Measurements from ENCODE around the gene MTHFD1L.

The MTHFD1L gene

GRCh38 chr6:150991487-150991886 is 126.0 kb downstream of the MTHFD1L start:
- Histone ChIP-seq H3K9me2 (replicated peaks; ENCODE audit: insufficient read depth, low read length) (no peaks in the 10 kb centered on the region), H3K79me2 (ENCODE audit: insufficient read depth, low read length) (no peaks in the 10 kb centered on the region), H3K9me3 (ENCODE audit: insufficient read depth, low read length) (no peaks in the 10 kb centered on the region), H4K20me1 (ENCODE audit: low read depth, low read length) (no peaks in the 10 kb centered on the region), H2AFZ (ENCODE audit: low read depth, low read length, severe bottlenecking) (no peak overlapping the region), H3F3A (ENCODE audit: insufficient read depth) (no peaks in the 10 kb centered on the region), H3K4me3 (ENCODE audit: insufficient read depth, low read length, poor library complexity, severe bottlenecking) (no peak overlapping the region), H3K36me3 (ENCODE audit: low read length) (peaks cover 18% of the 10 kb centered on the region), H3K27ac (ENCODE audit: low read depth, low read length) (no peak overlapping the region), H3K27me3 (ENCODE audit: low read length) (no peaks in the 10 kb centered on the region), H3K4me2 (ENCODE audit: low read depth, low read length, poor library complexity, severe bottlenecking) (no peak overlapping the region), H3K9ac (ENCODE audit: low read length) (no peak overlapping the region)
- no peak for TF ChIP-seq EZH2phosphoT487 (conservative IDR thresholded peaks at IDR 0.05; ENCODE audit: low read length)
- TF ChIP-seq CTCF (IDR thresholded peaks at IDR 0.05; ENCODE audit: insufficient read depth, low read length, poor library complexity, severe bottlenecking), result no peak

DNA sequence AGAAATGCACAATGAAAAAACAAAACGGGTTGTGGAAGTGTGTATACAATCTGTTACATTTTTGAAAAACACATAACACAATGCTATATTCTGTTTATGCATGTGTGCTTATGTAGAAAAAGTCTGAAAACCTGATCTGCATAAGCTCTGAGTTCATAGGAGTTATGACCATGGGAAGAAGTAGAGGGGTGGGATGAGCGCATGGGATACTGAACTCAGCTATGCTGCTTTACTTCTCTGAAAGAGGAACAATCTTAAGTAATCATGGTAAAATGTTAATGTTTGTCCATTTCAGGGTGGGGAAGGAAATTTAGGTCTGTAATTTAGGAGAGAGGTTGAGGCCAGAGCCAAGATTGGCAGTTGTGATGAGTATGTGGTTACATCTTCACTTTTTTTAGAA is 126.8 kb downstream of the MTHFD1L start:
- no peaks in the 10 kb centered on the region for H3K9me2 ChIP-seq (replicated peaks; ENCODE audit: insufficient read depth, low read length)
- H3K9me3 ChIP-seq (ENCODE audit: insufficient read depth, low read length), result no peaks in the 10 kb centered on the region
- H3K27me3 ChIP-seq (ENCODE audit: low read length), result no peaks in the 10 kb centered on the region
- no peak overlapping the region for H2AFZ ChIP-seq (ENCODE audit: low read depth, low read length, severe bottlenecking)
- H3K4me3 ChIP-seq (ENCODE audit: insufficient read depth, low read length, poor library complexity, severe bottlenecking), result no peak overlapping the region
- H4K20me1 ChIP-seq (ENCODE audit: low read depth, low read length), result no peaks in the 10 kb centered on the region
- peaks cover 18% of the 10 kb centered on the region for H3K36me3 ChIP-seq (ENCODE audit: low read length)
- no peak for TF ChIP-seq EZH2phosphoT487 (conservative IDR thresholded peaks at IDR 0.05; ENCODE audit: low read length)
- no peak for TF ChIP-seq CTCF (IDR thresholded peaks at IDR 0.05; ENCODE audit: insufficient read depth, low read length, poor library complexity, severe bottlenecking)
- H3K4me2 ChIP-seq (ENCODE audit: low read depth, low read length, poor library complexity, severe bottlenecking), result no peak overlapping the region
- H3K9ac ChIP-seq (ENCODE audit: low read length), result no peak overlapping the region
- H3K79me2 ChIP-seq (ENCODE audit: insufficient read depth, low read length), result no peaks in the 10 kb centered on the region
- H3K27ac ChIP-seq (ENCODE audit: low read depth, low read length), result no peak overlapping the region
- no peaks in the 10 kb centered on the region for H3F3A ChIP-seq (ENCODE audit: insufficient read depth)

GRCh38 chr6:150992703-150993102 is 127.2 kb downstream of the MTHFD1L start:
- Histone ChIP-seq H3K9me3 (ENCODE audit: insufficient read depth, low read length) (no peaks in the 10 kb centered on the region), H2AFZ (ENCODE audit: low read depth, low read length, severe bottlenecking) (no peak overlapping the region), H3K4me3 (ENCODE audit: insufficient read depth, low read length, poor library complexity, severe bottlenecking) (no peak overlapping the region), H3K27me3 (ENCODE audit: low read length) (no peaks in the 10 kb centered on the region), H4K20me1 (ENCODE audit: low read depth, low read length) (no peaks in the 10 kb centered on the region), H3K27ac (ENCODE audit: low read depth, low read length) (no peak overlapping the region), H3K9ac (ENCODE audit: low read length) (no peak overlapping the region), H3K79me2 (ENCODE audit: insufficient read depth, low read length) (no peaks in the 10 kb centered on the region), H3K9me2 (replicated peaks; ENCODE audit: insufficient read depth, low read length) (no peaks in the 10 kb centered on the region), H3F3A (ENCODE audit: insufficient read depth) (no peaks in the 10 kb centered on the region), H3K4me2 (ENCODE audit: low read depth, low read length, poor library complexity, severe bottlenecking) (no peak overlapping the region), H3K36me3 (ENCODE audit: low read length) (peaks cover 18% of the 10 kb centered on the region)
- no peak for TF ChIP-seq CTCF (IDR thresholded peaks at IDR 0.05; ENCODE audit: insufficient read depth, low read length, poor library complexity, severe bottlenecking)
- TF ChIP-seq EZH2phosphoT487 (conservative IDR thresholded peaks at IDR 0.05; ENCODE audit: low read length), result no peak

Measured in SU-DHL-6 (cell line).